ENCODE measurements around the gene DAO. TPM values are rescaled to one million over a fixed set of nuclear protein-coding genes. Genes with fewer than 3 reads are reported as not detected.
A peak's percentile ranks its signal among the peaks of the same experiment; 100 is the strongest.

The DAO gene
- total RNA-seq, 1 donor from 2014 or later: 0.41 TPM

- Mint-ChIP-seq H3K27me3 (ENCODE audit: unreplicated experiment) (no peaks in the 10 kb centered on the region), H3K27ac (ENCODE audit: unreplicated experiment) (no peak overlapping the region), H3K4me1 (ENCODE audit: unreplicated experiment) (no peaks in the 10 kb centered on the region), H3K9me3 (ENCODE audit: unreplicated experiment) (no peaks in the 10 kb centered on the region), H3K36me3 (ENCODE audit: low read depth, unreplicated experiment) (no peaks in the 10 kb centered on the region), H3K4me3 (ENCODE audit: unreplicated experiment) (no peak overlapping the region)
- no peak for TF ChIP-seq CTCF (IDR thresholded peaks at IDR 0.05; ENCODE audit: unreplicated experiment)
- no peak for DNase-seq (ENCODE audit: low spot score)
Observed at GRCh38 chr12:108886873-108887629, 7.2 kb downstream of the DAO start.

GRCh38 chr12:108888031-108888430 is 8.1 kb downstream of the DAO start:
- no peak overlapping the region for H3K4me3 Mint-ChIP-seq (ENCODE audit: unreplicated experiment)
- no peaks in the 10 kb centered on the region for H3K9me3 Mint-ChIP-seq (ENCODE audit: unreplicated experiment)
- no peaks in the 10 kb centered on the region for H3K36me3 Mint-ChIP-seq (ENCODE audit: low read depth, unreplicated experiment)
- no peaks in the 10 kb centered on the region for H3K27me3 Mint-ChIP-seq (ENCODE audit: unreplicated experiment)
- no peak overlapping the region for H3K27ac Mint-ChIP-seq (ENCODE audit: unreplicated experiment)
- DNase-seq (ENCODE audit: low spot score): no peak
- H3K4me1 Mint-ChIP-seq (ENCODE audit: unreplicated experiment): no peaks in the 10 kb centered on the region
- no peak for TF ChIP-seq CTCF (IDR thresholded peaks at IDR 0.05; ENCODE audit: unreplicated experiment)

- no peak overlapping the region for H3K27ac Mint-ChIP-seq (ENCODE audit: unreplicated experiment)
- H3K4me3 Mint-ChIP-seq (ENCODE audit: unreplicated experiment): no peak overlapping the region
- TF ChIP-seq CTCF (IDR thresholded peaks at IDR 0.05; ENCODE audit: unreplicated experiment): no peak
- H3K36me3 Mint-ChIP-seq (ENCODE audit: low read depth, unreplicated experiment): no peaks in the 10 kb centered on the region
- H3K9me3 Mint-ChIP-seq (ENCODE audit: unreplicated experiment): no peaks in the 10 kb centered on the region
- DNase-seq (ENCODE audit: low spot score): peak; percentile 12
- H3K4me1 Mint-ChIP-seq (ENCODE audit: unreplicated experiment): peaks cover 6% of the 10 kb centered on the region
- peaks cover 2% of the 10 kb centered on the region for H3K27me3 Mint-ChIP-seq (ENCODE audit: unreplicated experiment)
Observed at GRCh38 chr12:108890208-108890607, 10.3 kb downstream of the DAO start.

- TF ChIP-seq CTCF (IDR thresholded peaks at IDR 0.05; ENCODE audit: unreplicated experiment): no peak
- H3K36me3 Mint-ChIP-seq (ENCODE audit: low read depth, unreplicated experiment): no peaks in the 10 kb centered on the region
- no peak overlapping the region for H3K27ac Mint-ChIP-seq (ENCODE audit: unreplicated experiment)
- peaks cover 4% of the 10 kb centered on the region for H3K27me3 Mint-ChIP-seq (ENCODE audit: unreplicated experiment)
- peaks cover 20% of the 10 kb centered on the region for H3K4me1 Mint-ChIP-seq (ENCODE audit: unreplicated experiment)
- DNase-seq (ENCODE audit: low spot score): no peak
- H3K4me3 Mint-ChIP-seq (ENCODE audit: unreplicated experiment): peak overlapping the region; percentile 3
- no peaks in the 10 kb centered on the region for H3K9me3 Mint-ChIP-seq (ENCODE audit: unreplicated experiment)
Observed at GRCh38 chr12:108895220-108895802, 15.4 kb downstream of the DAO start.

- Mint-ChIP-seq H3K27ac (ENCODE audit: unreplicated experiment) (peak overlapping the region; percentile 26), H3K9me3 (ENCODE audit: unreplicated experiment) (no peaks in the 10 kb centered on the region), H3K4me3 (ENCODE audit: unreplicated experiment) (no peak overlapping the region), H3K27me3 (ENCODE audit: unreplicated experiment) (peaks cover 4% of the 10 kb centered on the region), H3K36me3 (ENCODE audit: low read depth, unreplicated experiment) (no peaks in the 10 kb centered on the region), H3K4me1 (ENCODE audit: unreplicated experiment) (peaks cover 20% of the 10 kb centered on the region)
- TF ChIP-seq CTCF (IDR thresholded peaks at IDR 0.05; ENCODE audit: unreplicated experiment): no peak
- no peak for DNase-seq (ENCODE audit: low spot score)
Observed at GRCh38 chr12:108896336-108896735, 16.4 kb downstream of the DAO start.

Data from endothelial cell (in vitro differentiated cells).